NCI-H1694 (cell line): Measurements from ENCODE around the gene RAB31.
"Not testable (repeated sequence)": the region's sequence is repeated elsewhere in the genome, so short reads cannot be mapped to it uniquely, and the experiment has no call there.

Source experiments
- DNase-seq: peaks from one replicate; lab custom pipeline; 2025; lab: John Stamatoyannopoulos, UW

The RAB31 gene

DNA sequence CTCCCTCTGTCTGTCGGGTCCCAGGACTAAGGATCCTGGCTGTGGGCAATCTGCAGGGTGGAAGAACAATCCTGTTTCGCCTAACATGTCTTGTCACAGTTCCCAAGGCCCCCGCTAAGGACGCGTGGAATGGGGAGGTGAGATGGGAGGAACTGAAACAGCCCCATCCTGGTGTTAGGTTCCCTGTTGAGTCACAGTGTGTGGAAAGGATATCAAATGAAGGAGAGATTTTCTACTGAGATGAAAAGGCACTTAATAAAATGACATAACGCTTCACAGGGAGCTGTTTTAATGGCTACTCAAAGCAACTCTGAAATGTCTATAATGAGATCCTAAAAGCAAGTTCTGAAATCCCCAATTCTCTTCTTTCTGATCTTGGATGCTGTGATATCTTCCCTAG is 52.5 kb downstream of the RAB31 start:
- no peak for DNase-seq

GRCh38 chr18:9762526-9762925 is 54.4 kb downstream of the RAB31 start:
- DNase-seq = no peak

GRCh38 chr18:9763157-9763556 is 55.1 kb downstream of the RAB31 start:
- DNase-seq = no peak

DNA sequence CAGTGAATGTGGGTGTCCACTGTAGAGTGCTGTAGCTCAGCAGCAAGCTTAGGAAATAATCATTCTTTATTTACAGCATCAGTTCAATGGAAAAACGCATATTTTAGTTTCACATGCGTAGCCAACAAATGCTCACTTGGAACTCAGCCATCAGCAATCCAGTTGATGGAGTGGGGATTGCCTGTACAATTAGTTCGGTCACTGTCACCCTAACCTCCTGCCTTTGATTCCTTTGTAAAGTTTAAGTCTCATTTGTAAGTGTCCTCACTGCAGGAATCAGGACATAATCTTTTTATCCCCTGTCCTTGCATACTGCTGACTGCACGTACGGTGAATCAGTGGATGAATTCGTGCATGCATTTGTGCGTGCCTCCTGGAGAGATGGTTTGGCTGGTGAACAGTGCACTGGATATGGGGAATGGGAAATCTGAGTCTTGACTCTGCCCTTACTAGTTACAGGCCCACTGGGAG is 55.9 kb downstream of the RAB31 start:
- DNase-seq = peak; percentile 6

- DNase-seq = no peak
Observed at GRCh38 chr18:9765501-9765900, 57.4 kb downstream of the RAB31 start.

DNA sequence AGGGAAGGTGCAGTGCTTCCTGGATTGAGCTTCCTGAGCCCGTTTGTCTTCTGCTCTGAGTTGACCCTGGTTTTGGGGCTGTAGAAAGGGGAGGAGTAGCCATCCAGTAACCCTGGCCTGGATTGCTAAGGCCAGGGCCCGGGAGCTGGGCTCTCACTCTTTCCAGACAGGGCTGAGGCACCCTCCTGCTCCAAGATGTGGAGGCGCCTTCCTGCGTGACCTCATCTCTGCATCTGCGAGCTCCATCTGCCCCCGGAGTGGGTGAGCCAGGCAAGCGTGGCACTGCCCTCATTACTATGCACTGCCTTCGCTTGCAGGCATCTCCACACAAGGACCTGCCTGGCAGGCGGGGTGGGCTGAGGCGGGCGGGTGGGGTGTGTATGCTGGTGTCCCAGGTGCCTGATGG is 58.0 kb downstream of the RAB31 start:
- no peak for DNase-seq

DNA sequence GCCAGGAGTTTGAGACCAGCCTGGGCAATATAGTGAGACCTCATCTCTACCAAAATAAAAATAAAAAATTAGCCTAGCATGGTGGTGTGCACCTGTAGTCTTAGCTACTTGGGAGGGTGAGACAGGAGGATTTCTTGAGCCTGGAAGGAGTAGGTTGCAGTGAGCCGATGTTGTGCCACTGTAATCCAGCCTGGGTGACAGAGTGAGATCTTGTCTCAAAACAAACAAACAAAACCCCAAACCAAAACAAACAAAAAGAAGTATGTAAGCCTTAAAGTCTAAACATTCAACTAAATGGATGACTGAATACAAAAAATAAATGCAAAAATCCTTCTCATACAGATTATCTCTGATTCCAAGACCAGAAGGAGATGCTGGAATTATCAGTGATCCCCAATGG is 58.6 kb downstream of the RAB31 start:
- DNase-seq = no peak

GRCh38 chr18:9768071-9768691 is 60.1 kb downstream of the RAB31 start:
- not testable (repeated sequence) for DNase-seq

- not testable (repeated sequence) for DNase-seq
Observed at GRCh38 chr18:9770111-9770510, 62.0 kb downstream of the RAB31 start.

- peak; percentile 24 for DNase-seq
Observed at GRCh38 chr18:9771261-9771976, 63.3 kb downstream of the RAB31 start.

GRCh38 chr18:9771977-9772660 is 64.0 kb downstream of the RAB31 start:
- no peak for DNase-seq

GRCh38 chr18:9772847-9773677 is 65.0 kb downstream of the RAB31 start:
- DNase-seq = no peak

DNA sequence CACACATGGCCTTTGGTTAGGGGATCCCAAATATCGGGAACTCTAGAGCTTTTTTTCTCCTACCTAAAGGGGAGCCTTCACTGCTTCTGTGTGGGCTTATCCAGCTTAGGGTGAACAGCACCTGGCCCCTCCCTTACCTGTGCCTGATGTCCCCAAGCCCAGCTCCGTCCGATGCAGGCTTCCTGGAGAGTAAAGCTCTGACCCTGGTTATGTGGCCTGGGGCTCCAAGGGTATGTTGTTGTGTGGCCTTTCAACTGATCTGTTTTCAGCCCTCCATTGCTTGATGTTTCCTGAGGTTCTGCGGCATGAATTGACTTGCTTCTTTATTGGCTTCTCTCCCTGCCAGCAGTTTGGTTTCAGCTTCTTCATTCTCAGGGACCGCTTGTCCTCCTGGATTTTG is 66.0 kb downstream of the RAB31 start:
- DNase-seq = no peak

DNA sequence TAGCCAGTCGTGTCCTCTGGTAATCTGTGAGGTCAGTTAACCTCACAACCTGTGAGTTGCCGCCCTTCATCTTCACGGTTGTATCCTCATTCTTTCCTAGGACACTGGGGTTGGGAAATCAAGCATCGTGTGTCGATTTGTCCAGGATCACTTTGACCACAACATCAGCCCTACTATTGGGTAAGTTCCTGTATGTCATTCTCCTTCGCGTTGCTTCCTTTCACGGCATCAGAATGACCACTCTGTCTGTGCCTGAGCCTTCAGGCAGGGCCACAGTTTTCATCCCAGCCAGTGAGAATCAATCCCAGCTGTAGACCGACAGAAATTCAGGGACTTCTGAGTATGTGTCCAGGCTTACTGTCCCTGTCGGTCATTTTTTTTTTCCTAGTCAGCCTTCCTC is 67.1 kb downstream of the RAB31 start:
- no peak for DNase-seq

DNA sequence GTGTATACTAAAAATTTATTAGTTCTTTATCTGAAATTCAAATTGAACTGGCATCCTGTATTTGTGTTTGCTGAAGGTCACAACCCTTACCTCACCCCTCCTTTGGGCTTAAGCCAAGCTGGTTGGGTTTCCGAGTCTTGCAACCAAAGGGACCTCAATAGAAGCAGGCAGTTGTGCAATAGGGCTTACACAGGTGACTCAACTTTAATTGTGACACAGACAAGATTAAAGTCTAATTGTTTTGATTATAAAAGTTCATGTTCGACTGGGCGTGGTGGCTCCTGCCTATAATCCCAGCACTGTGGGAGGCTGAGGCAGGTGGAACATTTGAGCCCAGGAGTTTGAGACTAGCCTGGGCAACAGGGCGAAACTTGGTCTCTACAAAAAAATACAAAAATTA is 71.5 kb downstream of the RAB31 start:
- DNase-seq = no peak

GRCh38 chr18:9782073-9782857 is 74.2 kb downstream of the RAB31 start:
- no peak for DNase-seq

- DNase-seq = no peak
Observed at GRCh38 chr18:9786631-9787030, 78.5 kb downstream of the RAB31 start.

DNA sequence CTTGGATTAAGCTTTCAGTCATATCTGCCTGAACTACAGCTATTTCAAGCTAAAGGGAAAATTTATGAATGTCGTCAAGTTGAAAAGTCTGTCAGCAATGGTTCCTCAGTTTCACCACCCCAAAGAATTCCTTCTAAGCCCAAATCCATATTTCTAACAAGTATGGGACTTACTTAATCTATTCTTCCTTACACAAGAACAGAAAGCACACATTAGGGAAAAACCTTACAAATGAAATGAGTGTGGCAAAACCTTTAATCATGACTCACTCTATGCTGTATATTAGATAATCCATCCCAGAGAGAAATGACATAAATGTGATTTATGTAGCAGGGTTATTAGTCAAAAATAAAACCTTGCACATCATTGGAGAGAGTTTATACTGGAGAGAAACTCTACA is 78.9 kb downstream of the RAB31 start:
- DNase-seq = no peak

- no peak for DNase-seq
Observed at GRCh38 chr18:9787712-9788111, 79.6 kb downstream of the RAB31 start.

GRCh38 chr18:9788140-9788539 is 80.0 kb downstream of the RAB31 start:
- no peak for DNase-seq

DNA sequence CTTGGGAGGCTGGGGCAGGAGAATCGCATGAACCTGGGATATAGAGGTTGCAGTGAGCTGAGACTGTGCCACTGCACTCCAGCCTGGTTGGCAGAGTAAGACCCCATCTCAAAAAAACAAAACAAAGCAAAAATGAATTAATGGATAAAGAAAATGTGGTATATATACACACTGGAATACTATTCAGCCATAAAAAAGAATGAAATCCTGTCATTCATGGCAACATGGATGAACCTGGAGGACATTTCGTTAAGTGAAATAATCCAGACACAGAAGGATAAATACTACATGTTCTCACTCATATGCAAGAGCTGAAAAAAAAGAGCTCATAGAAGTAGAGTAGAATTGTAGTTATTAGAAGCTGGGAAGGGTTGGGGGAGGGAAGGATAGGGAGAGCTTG is 80.8 kb downstream of the RAB31 start:
- no peak for DNase-seq

GRCh38 chr18:9790261-9790660 is 82.2 kb downstream of the RAB31 start:
- DNase-seq = no peak
